ENCODE results near the gene PARP8.

PARP8 gene

DNA sequence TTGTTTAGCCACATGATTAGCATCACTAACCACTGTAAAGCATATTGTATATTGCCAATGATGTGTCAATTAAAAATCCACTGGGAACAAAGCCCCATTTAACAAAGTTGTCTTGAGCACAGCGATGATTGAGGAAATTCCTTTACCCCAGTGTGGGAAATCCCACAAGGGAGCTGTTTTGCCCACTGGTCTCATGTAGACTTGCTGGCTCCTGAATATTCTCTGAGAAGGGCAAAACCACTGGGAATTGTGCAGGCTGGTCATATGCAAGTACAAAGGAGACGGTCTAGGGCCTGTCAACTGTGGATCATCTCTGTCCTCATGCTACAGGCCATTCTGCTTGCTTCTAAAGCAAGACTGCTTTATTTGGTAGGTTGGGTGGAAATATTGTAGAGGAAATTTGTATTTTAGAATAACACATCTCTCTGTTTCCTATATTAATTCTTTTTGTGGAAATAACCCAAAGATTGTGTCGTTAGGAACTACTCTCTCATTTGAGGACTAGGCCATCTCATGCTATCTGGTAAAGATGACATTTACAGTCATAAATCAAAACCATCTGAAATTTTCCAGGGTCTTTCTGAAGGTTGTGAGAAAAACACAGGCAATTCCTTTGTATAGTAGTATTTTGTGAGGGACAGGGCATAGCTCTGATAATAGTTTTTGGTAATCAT, 60.2 kb downstream of the PARP8 start:
- no peak for DNase-seq (ENCODE audit: low read depth in 3 of 3, low spot score in 1 of 3)

- DNase-seq (ENCODE audit: low read depth in 3 of 3, low spot score in 1 of 3), result no peak
Observed at GRCh38 chr5:50727149-50727496, 60.7 kb downstream of the PARP8 start.

- no peak for DNase-seq (ENCODE audit: low read depth in 3 of 3, low spot score in 1 of 3)
Observed at GRCh38 chr5:50727845-50728244, 61.4 kb downstream of the PARP8 start.

DNA sequence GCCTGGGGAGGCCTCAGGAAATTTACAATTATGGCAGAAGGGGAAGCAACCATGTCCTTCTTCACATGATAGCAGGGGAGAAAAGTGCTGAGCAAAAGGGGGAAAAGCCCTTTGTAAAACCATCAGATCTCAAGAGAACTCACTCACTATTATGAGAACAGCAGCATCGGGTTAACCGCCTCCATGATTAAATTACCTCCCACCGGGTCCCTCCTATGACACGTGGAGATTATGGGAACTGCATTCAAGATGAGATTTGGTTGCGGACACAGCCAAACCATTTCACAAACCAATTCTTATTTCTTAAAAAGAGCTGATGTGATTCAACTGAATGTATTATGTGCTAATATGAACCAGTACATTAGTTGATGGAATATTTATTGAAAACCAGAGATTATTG, 63.9 kb downstream of the PARP8 start:
- DNase-seq (ENCODE audit: low read depth in 3 of 3, low spot score in 1 of 3), result no peak

DNA sequence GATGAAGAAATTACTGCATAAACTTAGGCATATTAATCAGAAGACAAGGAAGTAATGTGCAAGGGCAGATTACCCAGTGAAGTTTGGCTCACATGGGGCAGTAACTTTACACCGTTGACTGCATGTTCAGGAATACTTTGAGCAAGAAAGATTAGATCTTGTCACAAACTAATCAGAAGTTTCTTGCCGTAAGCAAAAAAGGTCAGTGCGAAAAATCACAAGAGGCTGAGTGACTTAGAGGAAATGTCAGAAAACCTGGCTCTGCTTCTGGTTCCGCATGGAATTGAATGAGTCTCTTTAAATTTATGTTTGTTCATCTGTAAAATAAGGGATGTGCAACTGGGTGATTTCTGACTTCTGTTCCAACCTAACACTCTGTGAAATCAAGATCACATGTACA, 64.4 kb downstream of the PARP8 start:
- DNase-seq (ENCODE audit: low read depth in 3 of 3, low spot score in 1 of 3), result no peak

DNA sequence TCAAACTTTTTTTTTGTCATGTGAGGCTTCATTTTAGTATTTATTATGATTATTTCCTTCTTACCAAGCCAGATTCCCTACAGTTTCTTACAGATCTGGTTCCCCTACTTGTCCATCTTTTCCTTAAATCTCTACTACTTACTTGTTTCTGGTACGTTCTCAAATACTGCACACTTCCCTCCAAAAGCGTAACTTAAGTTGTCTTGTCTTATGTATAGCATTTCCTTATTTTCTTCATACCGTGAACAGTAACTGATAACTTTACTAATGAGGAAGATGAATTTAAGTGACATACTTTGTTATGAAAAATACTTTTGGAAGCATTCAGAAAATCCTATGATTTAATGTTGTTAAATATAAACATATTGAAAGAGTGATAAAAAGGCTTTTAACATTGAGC, 67.3 kb downstream of the PARP8 start:
- DNase-seq (ENCODE audit: low read depth in 3 of 3, low spot score in 1 of 3), result no peak

GRCh38 chr5:50738864-50739263, 72.4 kb downstream of the PARP8 start:
- no peak for DNase-seq (ENCODE audit: low read depth in 3 of 3, low spot score in 1 of 3)

- no peak for DNase-seq (ENCODE audit: low read depth in 3 of 3, low spot score in 1 of 3)
Observed at GRCh38 chr5:50740832-50741231, 74.4 kb downstream of the PARP8 start.

GRCh38 chr5:50744776-50745175, 78.3 kb downstream of the PARP8 start:
- no peak for DNase-seq (ENCODE audit: low read depth in 3 of 3, low spot score in 1 of 3)

DNA sequence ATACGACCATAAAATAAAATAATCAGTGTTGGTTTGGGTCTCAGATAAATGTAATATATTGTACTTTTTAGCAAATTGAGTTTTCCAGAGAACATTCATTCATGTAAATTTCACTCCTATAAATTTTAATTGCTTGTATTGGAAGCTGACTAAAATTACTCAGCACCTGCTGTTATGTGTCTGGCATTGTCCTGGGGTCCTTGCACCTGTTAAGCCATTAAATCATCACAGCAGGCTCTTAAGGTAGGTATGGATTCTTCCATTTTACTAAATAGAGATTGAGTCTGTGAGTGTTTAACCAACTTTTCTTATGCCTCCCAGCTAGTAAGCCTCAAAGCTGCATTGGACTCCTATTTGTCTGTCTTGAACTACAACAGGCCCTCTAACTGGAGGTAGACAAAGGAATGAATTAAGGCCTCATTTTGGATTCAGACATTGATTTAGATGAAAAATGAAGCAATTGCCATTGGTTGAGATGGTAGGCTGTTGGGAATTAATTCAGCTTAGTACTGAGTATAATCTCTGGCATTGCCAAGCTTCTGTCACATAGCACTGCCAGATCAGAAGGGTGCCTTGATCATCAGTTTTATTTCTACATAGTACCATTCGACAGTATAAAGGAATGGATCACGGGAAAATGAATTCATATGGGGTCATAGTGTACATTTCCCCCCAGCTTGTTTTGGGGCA, 78.9 kb downstream of the PARP8 start:
- DNase-seq (ENCODE audit: low read depth in 3 of 3, low spot score in 1 of 3), result no peak

DNA sequence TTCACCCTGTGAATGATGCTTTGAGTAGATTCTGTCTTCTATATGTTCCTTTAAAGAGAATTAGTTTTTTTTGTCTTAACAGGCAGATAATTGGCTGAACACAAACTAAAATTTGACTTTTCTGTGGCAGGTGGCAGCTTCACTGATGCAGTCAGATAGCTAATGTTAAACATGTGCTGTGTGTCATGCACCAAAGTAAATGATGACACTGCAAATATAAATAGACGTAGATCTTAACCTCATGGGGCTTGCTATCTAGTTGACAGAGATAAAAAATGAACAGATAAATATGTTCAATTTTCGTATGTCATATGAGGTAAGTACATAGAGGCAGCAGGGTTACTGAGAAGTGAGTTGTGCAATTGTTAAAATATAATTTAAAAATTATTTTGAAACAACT, 82.7 kb downstream of the PARP8 start:
- no peak for DNase-seq (ENCODE audit: low read depth in 3 of 3, low spot score in 1 of 3)

- DNase-seq (ENCODE audit: low read depth in 3 of 3, low spot score in 1 of 3), result no peak
Observed at GRCh38 chr5:50749873-50750272, 83.4 kb downstream of the PARP8 start.

DNA sequence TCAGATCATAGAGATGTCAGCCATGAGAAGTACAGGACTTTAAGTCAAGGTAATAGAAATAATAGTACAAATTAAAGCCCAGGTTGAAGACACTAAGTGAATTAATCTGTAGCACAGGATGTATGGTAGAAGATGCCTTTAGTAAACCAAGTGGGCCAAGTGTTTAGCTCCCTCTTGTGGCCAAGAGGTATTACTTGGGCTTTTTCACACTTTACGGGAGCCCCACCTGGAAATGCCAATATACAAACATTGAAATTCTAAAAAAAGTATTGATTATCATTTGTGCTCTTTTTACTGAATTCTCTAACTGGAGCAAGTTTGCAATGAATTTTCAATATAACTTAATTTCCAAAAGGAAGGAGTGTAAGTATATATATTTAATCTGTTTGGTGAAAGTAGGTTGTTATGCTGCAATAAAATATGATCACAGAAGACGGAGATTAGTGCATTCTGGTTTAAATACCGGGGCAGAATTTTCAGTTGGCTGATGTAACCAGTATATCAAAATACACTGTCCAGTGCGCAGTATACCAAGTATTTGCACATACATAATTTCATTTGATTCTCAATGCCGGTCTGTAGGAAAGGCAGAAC, 84.7 kb downstream of the PARP8 start:
- peak in 1 of 3 donors; percentile 18 for DNase-seq (ENCODE audit: low read depth in 3 of 3, low spot score in 1 of 3)

DNA sequence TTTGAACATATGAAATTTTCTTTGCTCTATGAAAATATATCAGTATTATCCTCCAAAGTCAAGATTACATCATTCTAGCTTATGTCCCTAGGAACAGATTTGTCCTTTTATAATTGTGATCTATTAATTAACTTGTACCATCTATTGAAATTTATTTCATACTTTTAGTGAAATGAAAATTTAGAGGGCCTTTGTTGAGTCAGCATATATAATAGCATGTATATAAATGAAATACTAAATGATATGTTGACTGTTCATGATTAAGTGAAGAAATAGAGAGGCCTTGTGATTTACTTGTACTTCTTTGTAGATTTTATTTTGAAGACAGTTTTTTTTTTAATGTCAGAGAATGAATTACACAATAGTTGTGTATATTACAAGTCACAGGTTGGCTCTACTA, 86.4 kb downstream of the PARP8 start:
- DNase-seq (ENCODE audit: low read depth in 3 of 3, low spot score in 1 of 3), result no peak

DNA sequence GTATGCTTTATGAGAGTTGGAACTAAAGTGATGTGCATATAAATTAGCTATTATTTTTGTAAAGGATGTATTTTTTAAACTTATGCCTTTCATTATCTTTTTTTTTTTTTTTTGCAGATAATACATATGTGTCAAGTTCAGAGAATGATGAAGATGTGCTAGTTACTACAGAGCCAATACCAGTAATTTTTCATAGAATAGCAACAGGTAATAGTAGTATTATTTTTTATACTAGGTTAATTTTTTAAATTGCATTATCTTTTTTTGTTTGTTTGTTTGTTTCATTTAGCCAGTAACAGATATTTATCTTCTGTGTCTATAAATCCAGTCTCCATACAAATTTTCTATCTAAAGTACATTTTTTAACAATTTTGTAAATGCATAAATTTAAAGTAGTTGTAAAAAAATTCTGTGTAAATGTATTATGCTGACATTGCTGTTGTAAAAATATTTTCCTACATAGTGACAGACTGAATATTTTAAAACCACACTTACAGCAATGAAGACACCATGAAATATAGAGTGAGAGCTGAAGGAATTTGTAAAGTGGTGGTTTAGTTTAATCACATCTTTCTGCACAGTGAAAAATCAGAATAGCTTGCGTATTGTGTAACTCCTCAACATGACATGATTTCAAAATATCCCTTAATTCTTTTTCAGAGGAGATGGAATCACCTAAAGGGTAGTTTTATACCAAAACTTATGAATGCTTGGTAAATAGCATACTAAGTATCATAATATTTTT, 93.3 kb downstream of the PARP8 start:
- no peak for DNase-seq (ENCODE audit: low read depth in 3 of 3, low spot score in 1 of 3)

GRCh38 chr5:50763351-50763750, 96.9 kb downstream of the PARP8 start:
- DNase-seq (ENCODE audit: low read depth in 3 of 3, low spot score in 1 of 3), result no peak

DNA sequence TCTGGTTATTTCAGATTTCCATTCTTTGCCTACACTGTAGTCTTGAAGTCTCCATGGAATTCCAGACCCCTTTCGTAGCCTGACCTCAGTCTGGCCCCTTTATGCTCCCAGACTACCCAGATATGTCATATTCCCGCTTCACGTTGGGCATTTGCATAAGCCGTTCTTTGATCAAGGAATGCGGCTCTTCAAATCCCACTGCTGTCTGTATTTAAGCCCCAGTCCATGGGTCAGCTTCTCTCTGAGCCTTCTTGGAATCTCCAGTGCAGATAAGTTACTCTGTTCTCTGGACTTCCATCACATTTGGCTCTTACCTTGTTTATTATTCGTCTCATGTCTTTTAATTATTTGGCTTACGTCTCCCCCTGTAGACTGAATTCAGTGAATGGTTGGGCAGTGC, 97.4 kb downstream of the PARP8 start:
- DNase-seq (ENCODE audit: low read depth in 3 of 3, low spot score in 1 of 3), result no peak

- DNase-seq (ENCODE audit: low read depth in 3 of 3, low spot score in 1 of 3), result no peak
Observed at GRCh38 chr5:50766042-50766441, 99.6 kb downstream of the PARP8 start.

DNA sequence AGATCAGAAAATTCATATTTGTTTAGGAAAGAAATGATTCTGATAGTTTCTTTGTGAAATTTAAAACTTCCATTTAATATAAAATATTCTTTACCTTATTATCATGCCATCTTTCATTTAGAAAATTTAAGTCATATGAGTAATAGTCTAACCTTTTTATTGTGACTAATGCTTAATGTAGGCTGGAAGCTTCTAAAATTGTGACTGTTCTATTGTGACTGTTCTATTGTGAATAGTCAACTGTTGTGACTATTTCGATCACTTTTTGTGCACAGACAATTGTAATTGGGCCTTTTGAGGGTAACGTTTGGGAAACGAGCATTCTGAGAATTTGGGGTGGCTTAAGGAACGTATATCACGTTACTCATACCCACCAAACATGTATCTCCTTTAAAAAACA, 100.0 kb downstream of the PARP8 start:
- DNase-seq (ENCODE audit: low read depth in 3 of 3, low spot score in 1 of 3), result no peak

DNA sequence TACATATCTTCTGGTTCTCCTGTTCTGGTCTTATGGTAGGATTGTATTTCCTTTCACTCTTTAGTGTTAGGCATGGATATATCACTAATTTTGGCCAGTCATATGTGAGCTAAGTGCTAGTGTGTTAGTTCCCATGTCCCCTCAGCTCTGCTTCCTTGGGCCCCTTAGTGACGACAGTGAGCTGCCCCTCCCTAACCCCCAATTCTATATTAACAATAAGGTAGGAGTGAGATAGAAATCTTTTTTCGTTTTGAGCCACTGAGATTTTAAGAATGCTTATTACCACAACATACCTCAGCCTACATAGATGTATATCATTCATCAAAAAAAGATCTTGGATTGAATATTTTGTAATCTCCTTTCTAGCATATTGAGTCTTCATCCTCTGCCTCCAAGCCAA, 100.5 kb downstream of the PARP8 start:
- no peak for DNase-seq (ENCODE audit: low read depth in 3 of 3, low spot score in 1 of 3)

GRCh38 chr5:50767588-50767987, 101.2 kb downstream of the PARP8 start:
- no peak for DNase-seq (ENCODE audit: low read depth in 3 of 3, low spot score in 1 of 3)

- DNase-seq (ENCODE audit: low read depth in 3 of 3, low spot score in 1 of 3), result no peak
Observed at GRCh38 chr5:50768634-50769033, 102.2 kb downstream of the PARP8 start.

All from stimulated activated CD4-positive, alpha-beta T cell treated with anti-CD3 and anti-CD28 coated beads, TNF-alpha, amount 100 ng/mL, for 1 hour (primary cell).